Choroid plexus epithelial cell (primary cell): Measurements from ENCODE around the gene NUP205.
"Not testable (repeated sequence)": the region's sequence is repeated elsewhere in the genome, so short reads cannot be mapped to it uniquely, and the experiment has no call there.

Experiments
- DNase-seq: peaks from one replicate; pipeline ENCODE4 v3.0.0-alpha.2; 2010; ENCODE audit warnings: low read depth
- H3K4me3 ChIP-seq: 2 replicates; pipeline ENCODE4 v1.5.1; 2011; ENCODE audit warnings: low read depth, mild to moderate bottlenecking, control low read depth, low read length, moderate library complexity
- CTCF ChIP-seq: conservative IDR thresholded peaks from 2 replicates; pipeline ENCODE4 v1.5.1; 2011; ENCODE audit warnings: low read depth, mild to moderate bottlenecking, control low read depth, inconsistent platforms, low read length, moderate library complexity

Gene NUP205

GRCh38 chr7:135685306-135686084 lies 127.8 kb downstream of the NUP205 start:
- no peak for DNase-seq

GRCh38 chr7:135687466-135687865 lies 129.7 kb downstream of the NUP205 start:
- no peak for DNase-seq
- TF ChIP-seq CTCF = no peak
- no peak overlapping the region for H3K4me3 ChIP-seq

More at GRCh38 chr7:135685306-135686084, 127.8 kb downstream of the NUP205 start:
- no peak overlapping the region for H3K4me3 ChIP-seq
- no peak for TF ChIP-seq CTCF

- TF ChIP-seq CTCF = no peak
- peak; percentile 40 for DNase-seq
- no peak overlapping the region for H3K4me3 ChIP-seq
Measured at GRCh38 chr7:135690566-135690965, 132.8 kb downstream of the NUP205 start.

GRCh38 chr7:135692055-135692454 lies 134.3 kb downstream of the NUP205 start:
- TF ChIP-seq CTCF = no peak
- DNase-seq = no peak
- no peak overlapping the region for H3K4me3 ChIP-seq

GRCh38 chr7:135692606-135693005 lies 134.9 kb downstream of the NUP205 start:
- H3K4me3 ChIP-seq, DNase-seq: not testable (repeated sequence)

GRCh38 chr7:135693558-135693957 lies 135.8 kb downstream of the NUP205 start:
- DNase-seq = no peak
- no peak for TF ChIP-seq CTCF
- no peak overlapping the region for H3K4me3 ChIP-seq

GRCh38 chr7:135697276-135698049 lies 139.7 kb downstream of the NUP205 start:
- H3K4me3 ChIP-seq = no peak overlapping the region
- TF ChIP-seq CTCF = no peak
- DNase-seq = no peak
